Muscle of leg (tissue), 11 donors: ENCODE results near the gene CST7. TPM values are rescaled to one million over a fixed set of nuclear protein-coding genes. Genes with fewer than 3 reads are reported as not detected.

Experiments used
- DNase-seq: peaks from one replicate; pipeline ENCODE4 v3.0.0; 2013
- H3K27ac ChIP-seq: one replicate; pipeline ENCODE4 v1.5.1; 2013; ENCODE audit warnings: mild to moderate bottlenecking, low read length, control low read depth
- H3K27me3 ChIP-seq: one replicate; pipeline ENCODE4 v1.6.1; 2013; ENCODE audit warnings: low read length; ENCODE audit not compliant: control insufficient read depth, insufficient read depth
- H3K36me3 ChIP-seq: one replicate; pipeline ENCODE4 v1.6.1; 2013; ENCODE audit warnings: low read length; ENCODE audit not compliant: control insufficient read depth, insufficient read depth
- H3K4me1 ChIP-seq: one replicate; pipeline ENCODE4 v1.6.1; 2013; ENCODE audit warnings: low read length; ENCODE audit not compliant: control insufficient read depth, insufficient read depth
- H3K4me3 ChIP-seq: one replicate; pipeline ENCODE4 v1.5.1; 2013; ENCODE audit warnings: low read length, control low read depth
- H3K9me3 ChIP-seq: replicated peaks from 2 replicates; pipeline ENCODE4 v1.6.1; 2013; ENCODE audit warnings: low read depth, low read length; ENCODE audit not compliant: control insufficient read depth
- WGBS: methylation state at CpG from one replicate; pipeline ENCODE4 v1.1.5; 2013; ENCODE audit warnings: missing lambda C conversion rate; ENCODE audit not compliant: insufficient coverage; 5-methylcytosine and 5-hydroxymethylcytosine counted together
- polyA plus RNA-seq, 8 donors: library from polyadenylated mRNA; unstranded; fragments of 120-200 nt; gene quantifications; one replicate each; pipeline versions ENCODE4 v1.2.1 to v1.2.3, GENCODE V29; 2013; ENCODE audit warnings: inconsistent platforms in 1 of 8, low replicate concordance in 1 of 8; ENCODE audit not compliant: insufficient read length in 8 of 8, insufficient read depth in 1 of 8
- total RNA-seq: library from RNA; stranded (reverse); fragments of 120-200 nt; gene quantifications from one replicate; pipeline ENCODE4 v1.2.4, GENCODE V29; 2013

CST7 gene
- total and polyA plus RNA-seq, 9 donors = 0.11 to 1.1 (median 0.56) TPM

- H3K27ac ChIP-seq = no peak overlapping the region
- peaks cover 6% of the 10 kb centered on the region for H3K9me3 ChIP-seq
- no peak for DNase-seq
- no peak overlapping the region for H3K4me3 ChIP-seq
- WGBS = 94% methylated on average over 2 of the region's 2 CpGs
- no peaks in the 10 kb centered on the region for H3K27me3 ChIP-seq
- H3K36me3 ChIP-seq = peaks cover 46% of the 10 kb centered on the region
- H3K4me1 ChIP-seq = no peaks in the 10 kb centered on the region
These were observed 23.3 kb downstream of the CST7 start for GRCh38 chr20:24972341-24972740.

- no peak overlapping the region for H3K4me3 ChIP-seq
- H3K4me1 ChIP-seq = peaks cover 2% of the 10 kb centered on the region
- no peak for DNase-seq
- H3K9me3 ChIP-seq = peaks cover 6% of the 10 kb centered on the region
- no peak overlapping the region for H3K27ac ChIP-seq
- H3K36me3 ChIP-seq = peaks cover 38% of the 10 kb centered on the region
- H3K27me3 ChIP-seq = no peaks in the 10 kb centered on the region
- WGBS = no CpG with 5 or more reads among the region's 1 CpG
These were observed 28.3 kb downstream of the CST7 start for GRCh38 chr20:24977336-24977735.

- Histone ChIP-seq H3K4me1 (peaks cover 2% of the 10 kb centered on the region), H3K4me3 (no peak overlapping the region), H3K27me3 (no peaks in the 10 kb centered on the region), H3K36me3 (peaks cover 38% of the 10 kb centered on the region), H3K9me3 (peaks cover 6% of the 10 kb centered on the region), H3K27ac (no peak overlapping the region)
- no peak for DNase-seq
- WGBS = 72% methylated on average over 3 of the region's 3 CpGs
These were observed 28.7 kb downstream of the CST7 start for GRCh38 chr20:24977797-24978196.

- Histone ChIP-seq H3K4me1 (peaks cover 2% of the 10 kb centered on the region), H3K9me3 (peaks cover 6% of the 10 kb centered on the region), H3K27ac (no peak overlapping the region), H3K27me3 (no peaks in the 10 kb centered on the region), H3K4me3 (no peak overlapping the region), H3K36me3 (peaks cover 37% of the 10 kb centered on the region)
- peak; percentile 64 for DNase-seq
- WGBS = 47% methylated on average over 4 of the region's 8 CpGs
These were observed 29.4 kb downstream of the CST7 start for GRCh38 chr20:24978513-24978912.

- H3K36me3 ChIP-seq = peaks cover 39% of the 10 kb centered on the region
- H3K9me3 ChIP-seq = peaks cover 6% of the 10 kb centered on the region
- no peaks in the 10 kb centered on the region for H3K27me3 ChIP-seq
- no peak overlapping the region for H3K27ac ChIP-seq
- H3K4me3 ChIP-seq = no peak overlapping the region
- WGBS = 87% methylated on average over 15 of the region's 15 CpGs
- H3K4me1 ChIP-seq = peaks cover 2% of the 10 kb centered on the region
- no peak for DNase-seq
These were observed 30.2 kb downstream of the CST7 start for GRCh38 chr20:24979036-24979960.

- Histone ChIP-seq H3K4me1 (peaks cover 2% of the 10 kb centered on the region), H3K27me3 (no peaks in the 10 kb centered on the region), H3K4me3 (no peak overlapping the region), H3K27ac (no peak overlapping the region), H3K9me3 (peaks cover 4% of the 10 kb centered on the region), H3K36me3 (peaks cover 39% of the 10 kb centered on the region)
- 93% methylated on average over 27 of the region's 34 CpGs for WGBS
- no peak for DNase-seq
These were observed 31.4 kb downstream of the CST7 start for GRCh38 chr20:24980291-24981053.

- Histone ChIP-seq H3K27ac (no peak overlapping the region), H3K9me3 (peaks cover 1% of the 10 kb centered on the region), H3K27me3 (no peaks in the 10 kb centered on the region), H3K36me3 (peaks cover 39% of the 10 kb centered on the region), H3K4me3 (no peak overlapping the region), H3K4me1 (peaks cover 2% of the 10 kb centered on the region)
- no peak for DNase-seq
- WGBS = no CpG with 5 or more reads among the region's 4 CpGs
These were observed 32.2 kb downstream of the CST7 start for GRCh38 chr20:24981282-24981681.

GRCh38 chr20:24981790-24982189 is 32.7 kb downstream of the CST7 start:
- Histone ChIP-seq H3K27ac (no peak overlapping the region), H3K27me3 (no peaks in the 10 kb centered on the region), H3K4me1 (peaks cover 2% of the 10 kb centered on the region), H3K36me3 (peaks cover 36% of the 10 kb centered on the region), H3K4me3 (no peak overlapping the region), H3K9me3 (no peaks in the 10 kb centered on the region)
- no peak for DNase-seq
- WGBS = 93% methylated on average over 3 of the region's 3 CpGs

- no peaks in the 10 kb centered on the region for H3K27me3 ChIP-seq
- H3K36me3 ChIP-seq = peaks cover 33% of the 10 kb centered on the region
- peaks cover 2% of the 10 kb centered on the region for H3K4me1 ChIP-seq
- no peaks in the 10 kb centered on the region for H3K9me3 ChIP-seq
- no peak overlapping the region for H3K27ac ChIP-seq
- WGBS = 37% methylated on average over 6 of the region's 8 CpGs
- H3K4me3 ChIP-seq = no peak overlapping the region
- no peak for DNase-seq
These were observed 34.8 kb downstream of the CST7 start for GRCh38 chr20:24983896-24984295.

GRCh38 chr20:24984961-24985640 is 36.0 kb downstream of the CST7 start:
- WGBS = no CpG with 5 or more reads among the region's 3 CpGs
- no peaks in the 10 kb centered on the region for H3K9me3 ChIP-seq
- no peak for DNase-seq
- H3K36me3 ChIP-seq = peaks cover 28% of the 10 kb centered on the region
- no peaks in the 10 kb centered on the region for H3K4me1 ChIP-seq
- no peak overlapping the region for H3K27ac ChIP-seq
- no peak overlapping the region for H3K4me3 ChIP-seq
- no peaks in the 10 kb centered on the region for H3K27me3 ChIP-seq
